ENCODE data around the gene UGP2.
A peak's percentile ranks its signal among the peaks of the same experiment; 100 is the strongest.
"Not testable (repeated sequence)": the region's sequence is repeated elsewhere in the genome, so short reads cannot be mapped to it uniquely, and the experiment has no call there.

The UGP2 gene

GRCh38 chr2:63841254-63842022 lies at the start of gene UGP2:
Gene UGP2, plus strand, starts transcription at chr2:63841896. Its CDS starts 290 bp downstream, at chr2:63842186.
- DNase-seq (ENCODE audit: low spot score), result peak; percentile 77

- no peak for DNase-seq (ENCODE audit: low spot score)
Measured at GRCh38 chr2:63792530-63792929, 49.2 kb upstream of the UGP2 start.

GRCh38 chr2:63796366-63796765 lies 45.3 kb upstream of the UGP2 start:
- no peak for DNase-seq (ENCODE audit: low spot score)

- DNase-seq (ENCODE audit: low spot score), result no peak
Measured at GRCh38 chr2:63796796-63797195, 44.9 kb upstream of the UGP2 start.

- DNase-seq (ENCODE audit: low spot score), result no peak
Measured at GRCh38 chr2:63801455-63801854, 40.2 kb upstream of the UGP2 start.

- no peak for DNase-seq (ENCODE audit: low spot score)
Measured at GRCh38 chr2:63805412-63805811, 36.3 kb upstream of the UGP2 start.

GRCh38 chr2:63808036-63808435 lies 33.7 kb upstream of the UGP2 start:
- DNase-seq (ENCODE audit: low spot score), result not testable (repeated sequence)

GRCh38 chr2:63808911-63809310 lies 32.8 kb upstream of the UGP2 start:
- not testable (repeated sequence) for DNase-seq (ENCODE audit: low spot score)

GRCh38 chr2:63811063-63811462 lies 30.6 kb upstream of the UGP2 start:
- no peak for DNase-seq (ENCODE audit: low spot score)

GRCh38 chr2:63811870-63812269 lies 29.8 kb upstream of the UGP2 start:
- DNase-seq (ENCODE audit: low spot score), result not testable (repeated sequence)

- no peak for DNase-seq (ENCODE audit: low spot score)
Measured at GRCh38 chr2:63814114-63814513, 27.6 kb upstream of the UGP2 start.

- no peak for DNase-seq (ENCODE audit: low spot score)
Measured at GRCh38 chr2:63817382-63817781, 24.3 kb upstream of the UGP2 start.

GRCh38 chr2:63818271-63818670 lies 23.4 kb upstream of the UGP2 start:
- DNase-seq (ENCODE audit: low spot score), result no peak

GRCh38 chr2:63819256-63819655 lies 22.4 kb upstream of the UGP2 start:
- DNase-seq (ENCODE audit: low spot score), result no peak

GRCh38 chr2:63819765-63820717 lies 21.7 kb upstream of the UGP2 start:
- DNase-seq (ENCODE audit: low spot score), result peak; percentile 22

GRCh38 chr2:63820969-63821368 lies 20.7 kb upstream of the UGP2 start:
- no peak for DNase-seq (ENCODE audit: low spot score)

- no peak for DNase-seq (ENCODE audit: low spot score)
Measured at GRCh38 chr2:63821396-63821795, 20.3 kb upstream of the UGP2 start.

- no peak for DNase-seq (ENCODE audit: low spot score)
Measured at GRCh38 chr2:63822478-63822877, 19.2 kb upstream of the UGP2 start.

GRCh38 chr2:63827749-63828148 lies 13.9 kb upstream of the UGP2 start:
- no peak for DNase-seq (ENCODE audit: low spot score)

- no peak for DNase-seq (ENCODE audit: low spot score)
Measured at GRCh38 chr2:63831176-63831575, 10.5 kb upstream of the UGP2 start.

GRCh38 chr2:63834401-63834800 lies 7.3 kb upstream of the UGP2 start:
- DNase-seq (ENCODE audit: low spot score), result no peak

- DNase-seq (ENCODE audit: low spot score), result no peak
Measured at GRCh38 chr2:63837036-63837594, 4.6 kb upstream of the UGP2 start.

Data from pons (tissue), 1 donor.